VCaP (cell line): ENCODE data around the gene ARHGAP23.
"Not testable (repeated sequence)": the region's sequence is repeated elsewhere in the genome, so short reads cannot be mapped to it uniquely, and the experiment has no call there.

ENCODE experiments used
- H3K27ac ChIP-seq: fragments of 450-650 bp; 2 replicates; pipeline ENCODE4 v1.5.1; 2017
- CTCF ChIP-seq: fragments of 450-650 bp; conservative IDR thresholded peaks from 2 replicates; pipeline ENCODE4 v1.5.1; 2017; ENCODE audit warnings: mild to moderate bottlenecking, moderate library complexity

The ARHGAP23 gene

GRCh38 chr17:38511150-38512108 lies 83.2 kb downstream of the ARHGAP23 start:
- no peak for TF ChIP-seq CTCF

GRCh38 chr17:38512473-38513058 lies 84.3 kb downstream of the ARHGAP23 start:
- H3K27ac ChIP-seq: no peak overlapping the region
- no peak for TF ChIP-seq CTCF

More at GRCh38 chr17:38511150-38512108, 83.2 kb downstream of the ARHGAP23 start:
- H3K27ac ChIP-seq: no peak overlapping the region

- not testable (repeated sequence) for H3K27ac ChIP-seq
Observed at GRCh38 chr17:38526526-38526925, 98.3 kb downstream of the ARHGAP23 start.

GRCh38 chr17:38528141-38528540 lies 99.9 kb downstream of the ARHGAP23 start:
- H3K27ac ChIP-seq: not testable (repeated sequence)

- H3K27ac ChIP-seq: not testable (repeated sequence)
Observed at GRCh38 chr17:38530856-38531255, 102.6 kb downstream of the ARHGAP23 start.

GRCh38 chr17:38531761-38532160 lies 103.5 kb downstream of the ARHGAP23 start:
- not testable (repeated sequence) for H3K27ac ChIP-seq

- TF ChIP-seq CTCF: no peak
Observed at GRCh38 chr17:38532451-38532850, 104.2 kb downstream of the ARHGAP23 start.

GRCh38 chr17:38533241-38533640 lies 105.0 kb downstream of the ARHGAP23 start:
- H3K27ac ChIP-seq: no peak overlapping the region
- no peak for TF ChIP-seq CTCF

More at GRCh38 chr17:38532451-38532850, 104.2 kb downstream of the ARHGAP23 start:
- H3K27ac ChIP-seq: no peak overlapping the region

- TF ChIP-seq CTCF: no peak
Observed at GRCh38 chr17:38533866-38534497, 105.7 kb downstream of the ARHGAP23 start.

More at GRCh38 chr17:38533866-38534497, 105.7 kb downstream of the ARHGAP23 start:
- H3K27ac ChIP-seq: no peak overlapping the region
